Ovary (tissue), 3 donors: ENCODE data around the gene MAP3K21.

Experiments
- CTCF ChIP-seq, 3 donors: fragments of 450-650 bp in 2 of 3; fragments of 200-600 bp in 1 of 3; IDR thresholded peaks; one replicate each; pipeline versions ENCODE4 v1.5.1 to v1.8.0; 2016 to 2022; ENCODE audit warnings: antibody characterized with exemption in 3 of 3, mild to moderate bottlenecking in 1 of 3
- POLR2A ChIP-seq: fragments of 450-650 bp; IDR thresholded peaks from one replicate; pipeline ENCODE4 v1.6.1; 2017; ENCODE audit warnings: antibody characterized with exemption, mild to moderate bottlenecking, moderate library complexity
- donor health status: DM: no; HTN: no; CAD: no.

- TF ChIP-seq POLR2A: no peak
- no peak for TF ChIP-seq CTCF (IDR thresholded peaks at IDR 0.05)
Observed at GRCh38 chr1:233359905-233360304, 32.4 kb downstream of the MAP3K21 start.
